GM12873 (cell line): Measurements from ENCODE around the gene SLC7A8.

Source experiments
- CTCF ChIP-seq: IDR thresholded peaks from 2 replicates; pipeline ENCODE4 v1.5.1; 2012; ENCODE audit warnings: low read depth, mild to moderate bottlenecking, moderate library complexity, low read length, control low read depth; ENCODE audit not compliant: insufficient read depth; ENCODE audit errors: missing control alignments

SLC7A8 gene

GRCh38 chr14:23114120-23114458 lies 69.4 kb downstream of the SLC7A8 start:
- no peak for TF ChIP-seq CTCF

DNA sequence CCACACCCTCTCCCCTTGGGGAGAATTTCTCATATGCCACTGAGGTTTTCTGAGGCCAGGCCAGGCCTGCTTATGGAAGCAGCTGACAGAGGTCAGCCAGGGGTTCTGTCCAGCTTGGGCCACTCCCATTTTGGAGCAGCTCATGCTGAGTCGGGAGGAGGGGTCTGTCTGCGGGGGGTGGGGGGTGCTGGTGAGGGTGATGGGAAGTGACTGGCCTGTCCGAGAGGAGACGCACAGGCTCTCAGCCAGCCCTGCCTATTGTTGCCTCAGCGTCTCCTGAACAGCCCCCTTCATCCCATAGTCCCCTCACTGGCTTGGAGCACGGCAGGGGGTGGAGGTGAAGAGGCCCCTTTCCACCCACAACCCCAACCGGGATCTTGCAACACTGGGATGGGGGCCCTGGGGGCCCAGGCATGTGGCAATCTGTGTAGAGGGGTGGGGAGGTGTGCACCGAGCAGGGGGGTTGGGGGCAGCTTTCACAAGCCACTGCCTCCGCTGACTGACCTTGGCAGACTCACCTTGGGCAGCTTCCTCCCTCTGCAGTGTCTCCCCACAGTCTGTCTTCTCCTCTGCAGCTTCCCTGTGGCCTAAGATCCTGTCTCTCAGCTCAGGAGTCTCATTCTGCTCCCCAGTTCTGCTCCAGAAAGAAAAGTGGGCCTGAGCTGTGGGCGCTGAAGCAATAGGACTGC lies 69.9 kb downstream of the SLC7A8 start:
- TF ChIP-seq CTCF, result no peak

GRCh38 chr14:23112359-23113178 lies 70.9 kb downstream of the SLC7A8 start:
- TF ChIP-seq CTCF, result no peak

- no peak for TF ChIP-seq CTCF
Measured at GRCh38 chr14:23110579-23111365, 72.7 kb downstream of the SLC7A8 start.

DNA sequence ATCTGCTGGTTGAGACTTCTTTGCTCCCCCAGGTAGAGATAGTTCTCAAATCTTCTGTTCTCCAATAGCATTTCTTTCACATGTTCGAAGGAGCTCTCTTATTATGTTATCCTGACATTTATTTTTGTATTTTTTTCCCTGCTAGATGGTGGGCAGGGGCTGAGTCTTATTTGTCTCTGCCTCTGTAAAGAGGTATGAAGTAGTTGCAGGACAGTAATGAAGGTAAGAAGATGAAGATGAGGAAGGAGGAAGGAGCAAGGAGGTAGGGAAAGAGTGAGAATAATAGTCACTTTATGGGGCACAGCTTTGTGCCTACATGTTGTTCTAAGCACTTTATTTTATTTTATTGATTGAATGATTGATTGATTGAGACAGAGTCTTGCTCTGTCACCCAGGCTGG lies 73.7 kb downstream of the SLC7A8 start:
- no peak for TF ChIP-seq CTCF

GRCh38 chr14:23106747-23107045 lies 76.8 kb downstream of the SLC7A8 start:
- TF ChIP-seq CTCF, result no peak

GRCh38 chr14:23105348-23105824 lies 78.1 kb downstream of the SLC7A8 start:
- TF ChIP-seq CTCF, result no peak
